GM12801 (cell line): ENCODE measurements around the gene GPR141.

Experiments
- CTCF ChIP-seq: IDR thresholded peaks from one replicate; pipeline ENCODE4 v1.5.1; 2011; ENCODE audit warnings: control low read depth; ENCODE audit not compliant: insufficient read length; ENCODE audit errors: extremely low read depth

GPR141 gene

DNA sequence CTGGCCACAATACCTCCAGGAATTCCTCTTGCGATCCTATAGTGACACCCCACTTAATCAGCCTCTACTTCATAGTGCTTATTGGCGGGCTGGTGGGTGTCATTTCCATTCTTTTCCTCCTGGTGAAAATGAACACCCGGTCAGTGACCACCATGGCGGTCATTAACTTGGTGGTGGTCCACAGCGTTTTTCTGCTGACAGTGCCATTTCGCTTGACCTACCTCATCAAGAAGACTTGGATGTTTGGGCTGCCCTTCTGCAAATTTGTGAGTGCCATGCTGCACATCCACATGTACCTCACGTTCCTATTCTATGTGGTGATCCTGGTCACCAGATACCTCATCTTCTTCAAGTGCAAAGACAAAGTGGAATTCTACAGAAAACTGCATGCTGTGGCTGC lies 56.8 kb downstream of the GPR141 start:
- no peak for TF ChIP-seq CTCF

- no peak for TF ChIP-seq CTCF
Observed at GRCh38 chr7:37741776-37742175, 58.2 kb downstream of the GPR141 start.

DNA sequence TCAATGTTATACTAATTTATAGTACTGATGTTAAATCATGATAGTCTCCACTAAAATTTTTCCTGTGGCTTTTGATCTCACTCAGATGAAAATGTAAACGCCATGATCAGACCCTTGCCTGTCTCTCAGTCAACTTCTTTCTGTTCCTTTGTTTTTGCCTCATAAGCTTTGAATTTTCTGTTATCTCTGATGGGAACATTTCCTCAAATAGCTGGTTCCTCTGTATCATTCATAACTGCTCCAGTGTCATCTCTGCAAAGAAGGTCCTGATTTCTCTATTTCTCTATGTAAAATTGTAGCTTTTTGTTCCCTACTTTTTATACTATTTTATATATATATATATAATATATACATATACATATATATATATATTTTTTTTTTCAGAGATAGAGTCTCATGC lies 67.5 kb downstream of the GPR141 start:
- TF ChIP-seq CTCF, result no peak

- TF ChIP-seq CTCF, result no peak
Observed at GRCh38 chr7:37753398-37754050, 70.0 kb downstream of the GPR141 start.

- TF ChIP-seq CTCF, result no peak
Observed at GRCh38 chr7:37756797-37757551, 73.4 kb downstream of the GPR141 start.

- no peak for TF ChIP-seq CTCF
Observed at GRCh38 chr7:37757563-37757962, 74.0 kb downstream of the GPR141 start.

DNA sequence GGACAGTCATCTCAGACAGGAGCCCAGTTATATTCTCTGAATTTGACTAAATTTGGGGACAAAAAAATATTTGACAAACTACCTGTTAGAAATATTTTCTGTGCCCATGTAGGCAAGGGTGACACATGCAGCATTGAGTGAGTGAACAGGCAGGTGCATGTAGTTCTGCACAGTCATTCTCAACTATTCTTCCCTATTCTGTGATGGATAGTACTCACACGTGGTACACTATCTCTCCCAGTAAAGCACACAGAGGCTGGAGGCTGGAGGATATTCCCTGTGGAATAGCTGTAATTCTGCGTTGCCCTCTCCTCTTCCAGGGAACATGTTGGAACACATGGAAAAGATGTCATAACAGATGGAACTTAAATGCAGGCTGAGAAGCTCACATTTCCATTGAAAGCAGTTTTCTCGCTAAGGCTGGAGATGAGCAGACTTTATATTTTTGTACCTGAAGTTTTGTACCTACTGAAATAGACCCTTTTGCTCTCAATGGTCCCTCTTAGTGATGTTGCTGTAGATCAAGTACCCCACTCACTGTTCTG lies 75.0 kb downstream of the GPR141 start:
- no peak for TF ChIP-seq CTCF
